Aorta (tissue), 5 donors: ENCODE data around the gene IDH2. TPM values are rescaled to one million over a fixed set of nuclear protein-coding genes. Genes with fewer than 3 reads are reported as not detected.
"Not testable (repeated sequence)": the region's sequence is repeated elsewhere in the genome, so short reads cannot be mapped to it uniquely, and the experiment has no call there.

ENCODE experiments used
- ATAC-seq: fragments of 200-7000 bp; cut with Tn5 transposase; one replicate; pipeline ENCODE4 v1.9.1; 2022; ENCODE audit warnings: moderate library complexity; ENCODE audit not compliant: low FRiP score
- DNase-seq, 2 donors: peaks; one replicate each; pipeline ENCODE4 v3.0.0-alpha.2; 2020
- H3K27ac ChIP-seq, 2 donors: one replicate each; pipeline ENCODE4 v1.5.1; 2013; ENCODE audit warnings: low read length in 2 of 2, mild to moderate bottlenecking in 2 of 2, moderate library complexity in 2 of 2, control low read depth in 1 of 2, inconsistent platforms in 1 of 2, low read depth in 1 of 2
- H3K27me3 ChIP-seq, 2 donors: one replicate each; pipeline ENCODE4 v1.6.1; 2013; ENCODE audit warnings: control low read depth in 1 of 2, low read length in 1 of 2, mild to moderate bottlenecking in 1 of 2, moderate library complexity in 1 of 2; ENCODE audit not compliant: insufficient read depth in 2 of 2, control insufficient read depth in 1 of 2
- H3K36me3 ChIP-seq, 2 donors: one replicate each; pipeline ENCODE4 v1.6.1; 2013; ENCODE audit warnings: control low read depth in 1 of 2, low read length in 1 of 2, mild to moderate bottlenecking in 1 of 2; ENCODE audit not compliant: insufficient read depth in 2 of 2, control insufficient read depth in 1 of 2
- H3K4me1 ChIP-seq, 2 donors: one replicate each; pipeline ENCODE4 v1.6.1; 2013; ENCODE audit warnings: low read length in 2 of 2, control low read depth in 1 of 2, mild to moderate bottlenecking in 1 of 2, moderate library complexity in 1 of 2; ENCODE audit not compliant: insufficient read depth in 2 of 2, control insufficient read depth in 1 of 2
- H3K4me3 ChIP-seq, 2 donors: one replicate each; pipeline ENCODE4 v1.5.1; 2013; ENCODE audit warnings: low read length in 2 of 2, control low read depth in 1 of 2, mild to moderate bottlenecking in 1 of 2
- H3K9me3 ChIP-seq: one replicate; pipeline ENCODE4 v1.6.1; 2013; ENCODE audit warnings: mild to moderate bottlenecking, low read length; ENCODE audit not compliant: control insufficient read depth
- WGBS, 2 donors: extraction: QIAGEN DNeasy Blood & Tissue Kit; methylation state at CpG; one replicate each; pipeline ENCODE4 v1.1.7; 2013; 5-methylcytosine and 5-hydroxymethylcytosine counted together
- intact Hi-C, 2 donors: fragments of 100-400 bp; cut with DNase I; formaldehyde crosslinking; loops; one replicate each; pipeline versions ENCODE4 v1.14.2 to v1.15.0; 2022
- long read RNA-seq, 2 donors: library from polyadenylated mRNA; unstranded; transcript quantifications; one replicate each; pipeline ENCODE4 v2.0.0, GENCODE V29; 2020 to 2021
- polyA plus RNA-seq, 2 donors: library from polyadenylated mRNA; stranded (reverse); fragments of 200-250 nt; gene quantifications; one replicate each; pipeline ENCODE4 v1.2.3, GENCODE V29; 2013
- total RNA-seq, 2 donors: library from RNA; stranded (reverse); fragmentation: NEBNext Ultra II Directional; extraction: Animal tissue kit (Norgen Biotek cat#: 25700); gene quantifications; one replicate each; pipeline ENCODE4 v1.2.1, GENCODE V29; 2021
- donor health status: healthy with polysubstance abuse.
- donor health status: Bipolar disorder and iron deficiency.
- donor health status: DM: no; HTN: no; CAD: no.
- donor health status: DM: no; HTN: no; CAD: no.
- donor health status: DM: yes; HTN: yes; CAD: no.

Gene IDH2
- 10 to 100 TPM; 36.5 to 37.5 TPM for total RNA-seq
- 10 to 100 TPM; 18.8 to 26.3 TPM for polyA plus RNA-seq
- long read RNA-seq, donor 1, transcript IDH2-204 (9 exons, 1,449 nt), result minor isoform, 5 of 223 reads
- long read RNA-seq, donor 1, transcript IDH2-201 (11 exons, 2,694 nt), result major isoform, 192 of 223 reads
- long read RNA-seq, donor 1, partial matches to known transcripts, result 14 of 223 reads
- long read RNA-seq, donor 1, other reads (novel, unspliced or antisense), result 12 of 223 reads
- long read RNA-seq, donor 2, transcript IDH2-201 (11 exons, 2,694 nt), result major isoform, 34 of 45 reads
- long read RNA-seq, donor 2, partial matches to known transcripts, result 2 of 45 reads
- long read RNA-seq, donor 2, other reads (novel, unspliced or antisense), result 8 of 45 reads

DNA sequence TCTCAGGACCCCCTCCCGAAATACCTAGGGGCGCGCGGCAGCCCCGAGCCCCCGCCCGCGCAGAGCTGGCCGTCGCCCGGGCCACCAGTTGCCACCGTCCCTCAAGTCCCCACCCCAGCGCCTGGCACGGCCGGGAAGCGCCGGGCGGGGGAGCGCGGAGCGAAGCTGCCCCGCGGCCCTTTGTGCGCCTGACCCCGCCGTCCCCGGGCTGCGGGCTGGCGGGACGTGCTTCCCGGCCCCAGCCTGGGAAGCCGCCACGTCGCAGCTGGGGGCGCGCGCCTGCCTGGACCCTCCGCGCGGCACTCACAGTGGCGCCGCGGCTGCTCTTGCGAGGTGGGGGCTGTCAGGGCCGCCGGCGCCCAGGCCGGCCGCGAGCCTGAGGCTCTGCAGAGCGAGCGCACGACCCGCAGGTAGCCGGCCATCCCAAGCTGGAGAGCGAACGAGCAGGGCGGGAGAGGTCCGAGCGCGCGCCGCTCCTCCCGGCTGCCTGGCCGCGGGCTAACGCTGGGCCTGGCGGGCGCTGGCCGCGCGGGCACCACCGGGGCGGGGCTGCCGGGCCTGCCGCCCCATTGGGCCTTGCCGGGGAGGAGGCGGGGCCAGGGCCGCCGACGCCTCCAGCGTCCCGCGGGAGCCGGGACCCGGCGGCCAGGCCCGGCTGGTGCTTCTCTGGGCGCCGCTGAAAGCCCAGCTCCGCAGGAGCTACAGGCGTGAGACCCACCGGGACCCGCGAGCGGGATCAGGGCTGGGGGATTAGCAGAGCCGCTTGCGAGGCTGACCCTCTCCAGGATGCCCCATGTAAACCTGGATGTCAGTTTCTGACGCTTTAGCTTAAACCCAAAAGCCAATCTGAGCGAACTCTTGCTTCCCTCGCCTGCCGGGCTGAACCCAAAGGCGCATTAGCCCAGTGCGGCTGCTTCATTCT, at the start of gene IDH2:
TSS of gene IDH2 (minus strand) at position 500 of the 922 bp plus-strand sequence. CDS start at position 422, 78 bp downstream.
- peak; percentile 89 to 92 for DNase-seq
- H3K9me3 ChIP-seq, result no peaks in the 10 kb centered on the region
- H3K27me3 ChIP-seq, result no peaks in the 10 kb centered on the region
- no peaks in the 10 kb centered on the region for H3K4me1 ChIP-seq
- H3K36me3 ChIP-seq, result no peaks in the 10 kb centered on the region
- peak; percentile 94 for ATAC-seq
- peak within 1 kb of the TSS; percentile 64 to 84 for H3K27ac ChIP-seq
- H3K4me3 ChIP-seq, result peak within 1 kb of the TSS; percentile 77 to 90
- 0 to 1% methylated on average over 47 to 104 of the region's 104 CpGs for WGBS, 2 donors
- intact Hi-C loops, result no loop called here

DNA sequence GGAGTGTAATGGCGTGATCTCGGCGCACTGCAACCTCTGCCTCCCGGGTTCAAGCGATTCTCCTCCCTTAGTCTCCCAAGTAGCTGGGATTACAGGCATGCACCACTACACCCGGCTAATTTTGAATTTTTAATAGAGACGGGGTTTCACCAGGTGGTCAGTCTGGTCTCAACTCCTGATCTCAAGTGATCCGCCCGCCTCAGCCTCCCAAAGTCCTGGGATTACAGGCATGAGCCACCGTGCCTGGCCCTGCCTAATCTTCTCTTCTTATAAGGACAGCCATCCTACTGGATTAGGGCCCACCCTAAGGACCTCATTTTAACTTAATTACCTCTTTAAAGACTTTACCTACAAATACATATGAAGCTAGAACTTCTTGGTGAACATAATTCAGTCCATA, 48.3 kb upstream of the IDH2 start:
- H3K9me3 ChIP-seq, H3K27me3 ChIP-seq, H3K4me3 ChIP-seq, H3K27ac ChIP-seq, H3K36me3 ChIP-seq, DNase-seq, ATAC-seq, intact Hi-C loops, H3K4me1 ChIP-seq: not testable (repeated sequence)
- WGBS, 2 donors, result 94 to 95% methylated on average over 10 of the region's 10 CpGs

DNA sequence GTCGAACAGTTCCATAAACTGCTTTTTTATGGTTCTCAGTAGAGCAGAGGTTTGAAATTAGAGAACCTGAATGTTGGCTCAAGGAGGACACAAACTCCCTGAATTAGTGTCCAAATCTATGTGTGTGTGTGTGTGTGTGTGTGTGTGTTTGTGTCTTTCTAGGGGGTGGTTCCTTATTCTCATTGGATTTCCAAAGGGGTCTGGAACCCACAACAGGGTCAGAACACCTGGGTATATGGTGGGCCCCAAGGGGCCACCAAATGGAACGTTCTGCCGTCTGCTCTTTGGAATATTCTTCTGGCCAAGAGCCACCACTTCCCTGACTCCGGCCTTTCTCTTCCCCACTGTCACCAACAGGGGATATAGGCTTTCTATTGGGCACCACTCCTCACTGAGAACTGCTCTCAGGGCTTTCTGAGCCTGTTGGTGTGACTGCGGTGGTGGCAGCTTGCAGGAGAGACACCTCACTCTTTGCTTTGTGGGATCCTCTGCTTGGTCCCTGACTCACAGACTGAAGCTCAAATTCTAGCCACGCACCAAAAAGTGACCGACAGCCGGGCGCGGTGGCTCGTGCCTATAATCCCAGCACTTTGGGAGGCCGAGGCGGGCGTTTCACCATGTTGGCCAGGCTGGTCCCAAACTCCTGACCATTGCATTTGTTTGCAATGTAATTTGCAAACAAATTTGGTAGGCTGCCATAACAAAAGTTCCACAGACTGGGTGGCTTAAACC, 47.5 kb upstream of the IDH2 start:
- Histone ChIP-seq H3K4me1 (no peaks in the 10 kb centered on the region), H3K4me3 (no peak overlapping the region), H3K36me3 (no peaks in the 10 kb centered on the region), H3K27ac (no peak overlapping the region), H3K27me3 (no peaks in the 10 kb centered on the region), H3K9me3 (no peaks in the 10 kb centered on the region)
- intact Hi-C loops, result no loop called here
- DNase-seq (no peak), ATAC-seq (no peak)
- 83 to 87% methylated on average over 14 of the region's 14 CpGs for WGBS, 2 donors

DNA sequence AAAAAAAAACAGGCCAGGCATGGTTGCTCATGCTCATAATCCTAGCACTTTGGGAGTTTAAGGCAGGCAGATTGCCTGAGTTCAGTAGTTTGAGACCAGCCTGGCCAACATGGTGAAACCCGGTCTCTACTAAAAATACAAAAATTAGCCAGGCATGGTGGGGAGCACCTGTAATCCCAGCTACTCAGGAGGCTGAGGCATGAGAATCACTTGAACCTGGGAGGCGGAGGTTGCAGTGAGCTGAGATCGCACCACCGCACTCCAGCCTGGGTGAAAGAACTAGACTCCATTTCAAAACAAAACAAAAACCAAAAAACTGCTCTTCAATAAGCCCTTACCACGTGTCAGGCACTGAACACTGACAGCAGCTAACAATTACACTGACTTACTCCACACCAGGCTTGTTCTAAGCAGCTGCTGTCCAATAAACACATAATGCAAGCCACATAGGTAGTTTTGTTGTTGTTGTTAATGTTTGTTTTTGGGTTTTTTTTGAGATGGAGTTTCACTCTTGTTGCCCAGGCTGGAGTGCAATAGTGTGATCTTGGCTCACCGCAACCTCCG, 44.0 kb upstream of the IDH2 start:
- H3K4me1 ChIP-seq, H3K36me3 ChIP-seq, DNase-seq, ATAC-seq, H3K4me3 ChIP-seq, H3K27ac ChIP-seq, H3K27me3 ChIP-seq, intact Hi-C loops, H3K9me3 ChIP-seq: not testable (repeated sequence)
- WGBS, 2 donors, result 96 to 98% methylated on average over 7 of the region's 7 CpGs

DNA sequence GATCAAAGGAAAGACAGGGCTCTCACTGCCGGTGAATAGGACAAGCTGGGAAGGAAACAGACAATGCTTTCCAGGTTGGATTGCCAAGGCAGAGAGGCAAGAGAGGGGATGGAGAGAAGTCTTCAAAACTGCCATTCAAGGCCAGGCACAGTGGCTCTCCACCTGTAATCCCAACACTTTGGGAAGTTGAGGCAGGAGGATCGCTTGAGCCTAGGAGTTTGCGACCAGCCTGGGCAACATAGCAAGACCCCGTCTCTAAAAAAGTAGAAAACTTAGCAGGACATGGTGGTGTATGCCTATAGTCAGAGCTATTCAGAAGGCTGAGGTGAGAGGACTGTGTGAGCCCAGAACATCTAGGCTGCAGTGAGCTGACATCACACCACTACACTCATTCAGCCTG, 43.5 kb upstream of the IDH2 start:
- no peak for ATAC-seq
- no peaks in the 10 kb centered on the region for H3K36me3 ChIP-seq
- no peaks in the 10 kb centered on the region for H3K27me3 ChIP-seq
- no peak overlapping the region for H3K4me3 ChIP-seq
- no peak overlapping the region for H3K27ac ChIP-seq
- DNase-seq, result no peak
- no peaks in the 10 kb centered on the region for H3K9me3 ChIP-seq
- 95 to 98% methylated on average over 4 of the region's 4 CpGs for WGBS, 2 donors
- intact Hi-C loops, result no loop called here
- H3K4me1 ChIP-seq, result no peaks in the 10 kb centered on the region

DNA sequence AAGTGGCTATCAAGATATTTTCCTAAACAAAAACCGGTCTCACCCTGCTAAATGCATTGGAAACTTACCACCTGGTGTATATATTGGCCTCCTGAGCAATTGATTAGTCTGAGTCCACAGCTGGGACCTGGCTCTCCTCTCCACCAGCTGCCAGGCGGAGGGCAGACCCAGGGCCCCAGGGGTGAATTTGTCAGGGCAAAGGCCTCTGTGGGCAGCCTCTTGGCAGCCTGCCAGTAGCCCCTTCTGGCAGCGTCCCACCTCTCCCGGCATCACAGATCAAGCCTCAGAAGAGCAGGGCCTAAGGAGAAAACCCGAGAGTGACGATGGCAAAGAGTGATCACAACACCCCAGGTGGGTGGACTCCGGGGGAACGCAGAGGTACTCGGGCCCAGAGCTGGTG, 43.0 kb upstream of the IDH2 start:
- H3K9me3 ChIP-seq, result no peaks in the 10 kb centered on the region
- H3K27me3 ChIP-seq, result no peaks in the 10 kb centered on the region
- no peaks in the 10 kb centered on the region for H3K36me3 ChIP-seq
- intact Hi-C loops, result no loop called here
- DNase-seq, result no peak
- 69 to 76% methylated on average over 9 of the region's 9 CpGs for WGBS, 2 donors
- no peak for ATAC-seq
- no peak overlapping the region for H3K27ac ChIP-seq
- no peak overlapping the region for H3K4me3 ChIP-seq
- H3K4me1 ChIP-seq, result no peaks in the 10 kb centered on the region

DNA sequence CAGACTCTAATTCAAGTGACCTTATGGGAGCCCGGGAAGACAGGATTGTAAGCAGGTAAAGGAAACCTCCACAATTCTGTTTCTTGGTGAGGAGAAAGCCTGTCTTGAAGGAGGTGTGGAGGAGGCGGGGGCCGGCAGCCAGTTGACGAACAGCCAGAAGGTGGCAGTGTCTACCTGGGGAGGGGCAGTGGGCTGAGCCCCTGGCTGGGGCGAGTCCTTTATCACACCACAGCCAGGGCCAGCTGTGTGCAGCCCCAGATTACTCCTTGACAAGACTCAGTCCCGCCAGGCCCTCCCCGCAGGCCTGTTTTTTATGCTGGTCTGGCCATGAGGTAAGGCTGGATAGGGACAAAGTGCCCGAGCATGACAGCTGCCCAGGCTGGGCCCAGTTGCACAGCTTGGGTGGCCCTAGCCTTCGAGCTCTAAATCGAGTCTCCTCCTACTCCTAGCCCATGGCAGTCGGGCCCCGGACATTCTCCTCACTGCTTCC, 40.9 kb upstream of the IDH2 start:
- DNase-seq, result peak; percentile 58 to 78
- no peaks in the 10 kb centered on the region for H3K4me1 ChIP-seq
- intact Hi-C loops, result no loop called here

More for the DNA sequence above, 40.9 kb upstream of the IDH2 start:
- Histone ChIP-seq H3K4me3 (no peak overlapping the region), H3K27ac (no peak overlapping the region), H3K36me3 (no peaks in the 10 kb centered on the region), H3K27me3 (no peaks in the 10 kb centered on the region), H3K9me3 (no peaks in the 10 kb centered on the region)
- 32 to 39% methylated on average over 11 to 12 of the region's 12 CpGs for WGBS, 2 donors
- ATAC-seq, result peak; percentile 64
